Epidermal melanocyte (primary cell): ENCODE measurements around the gene MUC5B.
"Not testable (repeated sequence)": the region's sequence is repeated elsewhere in the genome, so short reads cannot be mapped to it uniquely, and the experiment has no call there.

Experiments used
- DNase-seq: peaks from one replicate; pipeline ENCODE4 v3.0.0; 2011; ENCODE audit warnings: low spot score; ENCODE audit not compliant: insufficient read length

Gene MUC5B

GRCh38 chr11:1245717-1246116, 22.9 kb downstream of the MUC5B start:
- not testable (repeated sequence) for DNase-seq

- DNase-seq: not testable (repeated sequence)
Measured at GRCh38 chr11:1246301-1246700, 23.4 kb downstream of the MUC5B start.

GRCh38 chr11:1247026-1247425, 24.2 kb downstream of the MUC5B start:
- not testable (repeated sequence) for DNase-seq

GRCh38 chr11:1248951-1249350, 26.1 kb downstream of the MUC5B start:
- not testable (repeated sequence) for DNase-seq

GRCh38 chr11:1250411-1250810, 27.5 kb downstream of the MUC5B start:
- DNase-seq: not testable (repeated sequence)

GRCh38 chr11:1251236-1251770, 28.4 kb downstream of the MUC5B start:
- no peak for DNase-seq

- no peak for DNase-seq
Measured at GRCh38 chr11:1252371-1253102, 29.7 kb downstream of the MUC5B start.

- no peak for DNase-seq
Measured at GRCh38 chr11:1253103-1253485, 30.2 kb downstream of the MUC5B start.

- no peak for DNase-seq
Measured at GRCh38 chr11:1254086-1254648, 31.3 kb downstream of the MUC5B start.

GRCh38 chr11:1254733-1255132, 31.9 kb downstream of the MUC5B start:
- DNase-seq: no peak

- DNase-seq: no peak
Measured at GRCh38 chr11:1255151-1255550, 32.3 kb downstream of the MUC5B start.

- no peak for DNase-seq
Measured at GRCh38 chr11:1256257-1257045, 33.6 kb downstream of the MUC5B start.

- no peak for DNase-seq
Measured at GRCh38 chr11:1257366-1257765, 34.5 kb downstream of the MUC5B start.

- DNase-seq: no peak
Measured at GRCh38 chr11:1257916-1258315, 35.0 kb downstream of the MUC5B start.

GRCh38 chr11:1258401-1259075, 35.7 kb downstream of the MUC5B start:
- DNase-seq: no peak

- DNase-seq: no peak
Measured at GRCh38 chr11:1259076-1259461, 36.2 kb downstream of the MUC5B start.

- DNase-seq: no peak
Measured at GRCh38 chr11:1259561-1259960, 36.7 kb downstream of the MUC5B start.

GRCh38 chr11:1260023-1260501, 37.2 kb downstream of the MUC5B start:
- DNase-seq: no peak

GRCh38 chr11:1260620-1261019, 37.8 kb downstream of the MUC5B start:
- no peak for DNase-seq

GRCh38 chr11:1261241-1262071, 38.6 kb downstream of the MUC5B start:
- no peak for DNase-seq
